Measurements from ENCODE around the gene PHTF1.
A peak's percentile ranks its signal among the peaks of the same experiment; 100 is the strongest.

PHTF1 gene

DNA sequence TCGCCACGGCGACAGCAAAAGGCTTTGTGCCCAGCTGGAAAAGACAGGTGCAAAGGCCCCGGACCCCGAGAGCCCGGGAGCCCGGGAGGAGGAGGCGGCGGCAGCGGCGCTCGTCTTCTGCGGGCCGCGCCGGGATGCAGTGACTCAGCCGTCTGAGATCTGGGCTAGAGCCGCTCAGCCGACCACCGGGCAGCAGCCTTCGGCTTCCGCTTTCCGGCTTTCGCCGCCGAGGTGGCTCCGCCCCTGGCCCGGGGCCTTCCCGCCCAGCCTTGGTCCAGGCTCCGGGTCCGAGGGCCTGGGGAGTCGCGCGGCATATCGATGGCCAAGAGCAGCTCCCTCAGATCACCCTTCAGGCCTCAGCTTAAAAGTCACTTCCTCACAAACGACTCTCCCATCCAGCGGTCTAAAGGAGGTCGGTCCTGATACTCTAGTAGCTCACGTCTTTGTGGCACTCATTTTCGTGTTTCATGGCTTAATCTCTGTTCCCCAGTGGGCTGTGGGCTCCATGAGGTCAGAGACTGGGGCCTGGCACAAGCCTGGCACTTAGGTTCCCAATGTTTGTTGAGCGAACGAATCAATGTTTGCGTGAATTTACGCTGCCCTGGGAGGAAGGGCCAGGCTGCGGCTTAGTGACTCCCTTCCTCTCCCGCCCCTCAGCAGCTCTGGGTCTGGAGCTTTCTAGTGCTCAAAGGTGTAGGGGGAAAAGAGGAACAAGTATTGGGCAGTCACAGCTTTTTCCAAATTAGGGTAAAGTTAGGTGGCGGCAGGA is at the start of gene PHTF1:
TSS of gene PHTF1 (minus strand) at position 154 of the 769 bp plus-strand sequence. CDS start 783 bp downstream, outside the sequence.
- peak; percentile 61 for DNase-seq

DNA sequence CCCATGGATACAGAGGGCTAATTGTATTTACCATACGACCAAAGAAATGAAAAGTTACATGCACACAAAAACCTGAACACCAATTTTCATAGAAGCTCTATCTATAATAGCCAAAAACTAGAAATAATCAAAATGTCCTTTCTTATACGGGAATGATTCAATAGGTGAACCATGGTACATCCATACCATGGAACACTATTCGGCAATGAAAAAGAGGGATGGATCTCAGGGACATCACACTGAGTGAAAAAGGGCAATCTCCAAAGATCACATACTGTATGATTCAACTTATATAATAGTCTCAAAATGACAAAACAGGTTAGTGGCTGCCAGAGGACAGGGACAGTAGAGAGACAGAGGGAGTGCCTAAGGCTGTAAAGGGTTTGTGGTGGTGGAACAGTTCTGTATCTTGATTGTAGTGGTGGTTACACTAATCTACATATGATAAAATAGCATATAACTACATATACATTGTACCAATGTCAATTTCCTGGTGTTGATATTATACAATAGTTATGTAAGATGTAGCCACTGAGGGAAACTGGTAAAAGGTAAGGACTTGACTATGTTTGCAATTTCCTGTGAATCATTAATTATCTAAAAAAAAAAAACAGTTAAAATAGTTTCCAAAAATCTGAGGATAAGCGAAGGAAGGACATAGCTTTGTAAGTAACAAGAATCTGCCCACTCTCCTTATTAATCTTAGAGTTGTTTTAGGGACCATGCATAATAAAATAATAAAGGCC is 49.3 kb upstream of the PHTF1 start:
- no peak for DNase-seq

DNA sequence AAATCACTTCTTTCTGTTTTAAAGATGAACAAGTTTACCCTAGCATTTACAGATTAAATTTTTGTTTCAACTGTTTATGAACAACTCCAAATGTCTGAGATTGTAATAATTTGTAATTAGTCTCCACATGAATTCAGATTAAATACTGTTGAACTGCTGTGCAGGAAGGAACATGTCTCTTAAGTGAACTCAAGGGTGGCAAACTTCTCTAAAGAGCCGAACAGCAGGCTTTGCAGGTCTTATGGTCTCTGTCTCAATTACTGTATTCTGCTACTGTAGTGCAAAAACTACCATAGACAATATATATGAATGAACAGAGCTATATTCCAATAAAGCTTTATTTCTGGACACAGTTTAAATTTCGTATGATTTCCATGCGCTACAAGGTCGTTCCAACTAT is 46.4 kb upstream of the PHTF1 start:
- no peak for DNase-seq

DNA sequence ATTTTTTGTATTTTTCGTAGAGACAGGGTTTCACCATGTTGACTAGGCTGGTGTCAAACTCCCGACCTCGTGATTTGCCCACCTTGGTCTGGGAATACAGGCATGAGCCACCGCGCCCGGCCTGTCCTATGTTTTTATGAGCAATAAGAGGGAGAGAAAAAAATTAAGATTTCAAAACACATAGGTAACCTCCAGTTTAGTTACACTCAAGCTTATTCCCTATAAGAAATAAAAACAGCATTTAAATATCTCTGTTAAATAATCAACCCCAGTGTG is 45.9 kb upstream of the PHTF1 start:
- DNase-seq, result no peak

- no peak for DNase-seq
Observed at GRCh38 chr1:113804421-113805255, 45.4 kb upstream of the PHTF1 start.

GRCh38 chr1:113802367-113803007 is 43.2 kb upstream of the PHTF1 start:
- DNase-seq, result no peak

- no peak for DNase-seq
Observed at GRCh38 chr1:113800487-113800886, 41.2 kb upstream of the PHTF1 start.

DNA sequence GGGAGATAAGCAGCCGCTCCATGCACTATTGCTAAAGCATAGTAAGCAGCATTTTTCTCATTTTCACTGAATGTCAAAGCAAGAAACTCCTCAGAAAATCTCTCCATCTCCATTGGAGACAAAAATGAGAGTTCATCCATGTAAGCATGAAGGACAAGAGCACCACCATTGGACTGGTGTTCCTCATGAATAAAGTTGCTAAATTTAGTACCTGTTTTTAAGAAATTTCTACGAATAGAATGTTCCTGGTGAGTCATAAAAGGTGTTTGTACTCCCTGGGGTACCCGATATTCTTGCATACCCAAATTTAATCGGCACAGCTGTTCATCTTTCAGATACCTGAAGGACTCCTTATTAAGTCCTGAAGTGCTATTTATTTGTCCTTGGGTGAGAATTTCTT is 38.2 kb upstream of the PHTF1 start:
- no peak for DNase-seq

DNA sequence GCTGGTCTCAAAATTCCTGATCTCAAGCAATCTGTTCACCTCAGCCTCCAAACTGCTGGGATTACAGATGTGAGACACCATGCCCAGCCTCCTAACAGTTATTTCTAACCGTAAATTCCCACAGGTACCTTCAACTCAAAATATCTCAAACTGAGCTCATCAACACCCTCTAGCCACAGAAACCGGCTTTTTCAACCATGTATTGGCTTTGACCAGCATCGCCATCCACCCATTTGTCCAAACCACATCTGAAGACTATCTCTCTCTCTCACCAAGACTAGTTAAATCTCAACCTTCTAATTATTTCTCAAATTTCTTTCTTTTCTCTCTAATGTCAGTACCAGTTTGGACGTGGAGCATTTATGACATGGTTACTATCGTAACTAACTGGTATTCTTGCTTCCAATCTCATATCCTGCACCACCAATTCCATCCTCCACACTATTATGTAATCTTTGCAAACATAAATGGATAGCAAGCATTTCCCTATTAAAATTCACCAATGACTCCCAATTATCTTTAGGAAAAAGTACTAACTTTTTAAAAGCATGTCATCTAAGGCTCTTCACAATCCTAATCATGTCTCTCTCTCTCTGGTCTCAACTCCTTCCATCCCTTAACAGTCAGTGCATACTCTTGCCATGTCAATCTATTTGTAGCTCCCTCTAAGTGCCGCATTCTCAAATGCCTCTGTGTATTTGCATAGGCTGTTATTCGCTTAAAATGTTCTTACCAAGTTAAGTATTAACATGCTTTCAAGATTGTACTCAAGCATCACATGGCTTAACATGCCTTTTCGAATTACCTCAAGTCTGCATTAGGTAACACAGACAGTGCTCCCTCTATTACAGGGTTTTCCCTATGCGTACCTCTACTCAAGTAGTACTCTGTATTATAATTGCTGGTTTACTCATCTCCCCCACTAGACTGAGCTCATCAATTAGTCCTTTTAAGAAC is 34.9 kb upstream of the PHTF1 start:
- no peak for DNase-seq

- DNase-seq, result no peak
Observed at GRCh38 chr1:113792986-113793385, 33.7 kb upstream of the PHTF1 start.

GRCh38 chr1:113792471-113792870 is 33.2 kb upstream of the PHTF1 start:
- peak; percentile 27 for DNase-seq

GRCh38 chr1:113788802-113789201 is 29.5 kb upstream of the PHTF1 start:
- no peak for DNase-seq

DNA sequence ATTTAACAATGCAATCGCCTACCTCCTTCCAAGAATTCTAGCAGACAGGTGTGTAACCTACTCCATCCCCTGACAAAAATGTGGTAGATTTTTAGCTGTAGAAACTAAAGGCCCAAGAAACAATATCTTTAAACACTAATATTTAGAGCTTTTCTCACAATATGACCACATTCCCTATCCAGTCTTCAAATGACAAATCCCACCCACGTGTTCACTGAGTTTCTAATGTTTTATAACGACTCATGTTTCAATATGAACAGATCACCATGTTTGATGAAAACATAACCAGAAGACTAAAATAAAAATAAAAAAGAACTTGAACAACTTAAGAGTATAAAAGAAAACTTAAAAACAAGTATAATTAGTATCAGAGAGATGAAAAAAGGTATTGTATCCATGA is 28.4 kb upstream of the PHTF1 start:
- no peak for DNase-seq

GRCh38 chr1:113786069-113786468 is 26.8 kb upstream of the PHTF1 start:
- no peak for DNase-seq

DNA sequence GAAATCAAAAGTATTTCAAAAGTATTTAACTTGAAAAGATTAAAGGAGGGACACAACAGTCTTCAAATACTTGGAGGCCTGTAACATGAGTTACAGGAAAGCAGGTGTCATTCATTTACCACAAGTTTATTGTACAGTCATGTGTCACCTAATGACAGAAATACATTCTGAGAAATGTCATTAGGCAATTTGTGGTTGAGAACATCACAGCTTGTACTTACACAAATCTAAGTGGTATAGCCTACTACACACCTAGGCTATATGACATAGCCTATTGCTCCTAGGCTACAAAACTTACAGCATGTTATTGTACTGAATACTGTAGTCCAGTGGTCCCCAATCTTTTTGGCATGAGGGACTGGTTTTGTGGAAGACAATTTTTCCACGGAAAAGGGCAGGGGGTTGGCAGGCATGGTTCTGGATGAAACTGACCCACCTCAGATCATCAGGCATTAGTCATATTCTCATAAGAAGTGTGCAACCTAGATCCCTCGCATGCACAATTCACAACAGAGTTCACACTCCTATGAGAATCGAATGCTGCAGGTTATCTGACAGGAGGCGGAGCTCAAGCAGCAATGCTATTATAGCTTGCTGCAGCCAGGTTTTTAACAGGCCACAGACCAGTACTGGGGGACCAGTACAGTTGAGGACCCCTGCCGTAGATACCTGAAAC is 25.0 kb upstream of the PHTF1 start:
- peak; percentile 78 for DNase-seq

DNA sequence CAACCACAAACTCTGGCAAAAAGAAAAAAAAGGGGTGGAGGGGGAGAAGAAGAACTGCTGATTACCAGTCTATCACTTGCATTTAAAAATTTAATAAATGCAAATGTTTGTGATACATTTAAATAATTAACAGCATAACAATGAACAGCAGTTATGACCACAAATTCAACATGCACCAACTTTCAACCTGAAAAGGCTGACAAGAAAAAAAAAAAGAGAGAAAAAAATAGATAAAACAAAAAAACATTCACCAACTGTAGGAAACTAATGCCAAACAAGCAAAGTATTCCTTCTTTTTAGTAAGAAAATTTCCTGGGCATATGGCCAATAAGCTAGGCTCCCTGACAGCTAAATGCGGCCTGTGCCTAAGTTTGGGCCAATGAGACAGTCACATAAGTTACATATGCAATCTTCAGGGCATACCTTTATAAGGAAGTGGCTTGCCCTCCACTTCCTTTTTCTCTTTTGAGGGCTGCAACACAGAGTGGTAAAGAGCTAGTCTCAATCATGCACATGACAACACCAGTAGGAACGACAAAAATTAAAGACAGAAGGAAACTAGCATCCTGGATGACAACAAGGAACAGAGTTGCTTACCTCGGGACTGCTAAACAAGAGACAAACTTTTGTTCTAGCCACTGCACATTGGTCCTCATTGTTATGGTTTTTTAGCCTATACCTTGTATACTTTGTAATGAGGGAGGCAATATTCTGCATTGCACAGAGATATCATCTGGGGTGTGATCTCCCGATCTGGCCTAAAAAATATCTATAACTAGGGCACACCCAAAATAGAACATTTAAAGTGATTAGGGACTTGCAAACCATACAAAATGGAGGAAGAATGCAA is 24.2 kb upstream of the PHTF1 start:
- peak; percentile 78 for DNase-seq

- no peak for DNase-seq
Observed at GRCh38 chr1:113782406-113782805, 23.1 kb upstream of the PHTF1 start.

- peak; percentile 47 for DNase-seq
Observed at GRCh38 chr1:113780374-113781146, 21.3 kb upstream of the PHTF1 start.

DNA sequence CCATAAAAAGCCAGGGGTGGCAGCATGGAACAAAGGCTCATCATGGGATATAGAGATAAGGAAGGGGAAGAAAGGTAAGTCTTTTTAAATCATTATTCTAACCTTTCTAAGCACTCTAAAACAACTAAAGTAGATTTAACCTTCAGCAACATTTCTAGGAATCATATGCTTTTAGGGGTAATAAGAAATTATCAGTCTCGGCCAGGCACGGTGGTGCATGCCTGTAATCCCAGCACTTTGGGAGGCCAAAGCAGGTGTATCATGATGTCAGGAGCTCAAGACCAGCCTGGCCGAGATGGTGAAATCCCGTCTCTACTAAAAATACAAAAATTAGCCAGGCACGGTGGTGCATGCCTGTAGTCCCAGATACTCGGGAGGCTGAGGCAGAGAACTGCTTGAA is 20.3 kb upstream of the PHTF1 start:
- DNase-seq, result no peak

DNA sequence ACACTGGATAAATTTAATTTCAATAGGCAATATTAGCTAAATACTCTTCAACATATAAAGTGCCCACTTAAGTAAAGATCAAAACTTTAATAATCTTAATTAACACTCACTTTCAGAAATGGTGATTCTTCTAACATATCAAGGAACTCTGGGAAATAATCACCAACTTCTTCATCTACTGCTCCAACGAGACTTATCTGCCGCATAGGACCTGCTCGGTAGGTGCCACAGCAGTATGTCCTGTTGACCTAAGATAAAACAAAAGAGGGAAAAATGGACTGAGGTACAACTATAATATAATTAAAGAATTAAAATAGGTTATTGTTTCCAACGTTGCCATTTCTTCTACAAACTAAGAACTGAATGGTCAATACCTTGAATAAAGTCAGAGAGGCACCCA is 18.3 kb upstream of the PHTF1 start:
- no peak for DNase-seq

All from CD4-positive, alpha-beta T cell treated with Interleukin-4 for 4 hours (primary cell).